H1 (cell line): Measurements from ENCODE around the gene KLHDC7B.

Source experiments
- BCL11A ChIP-seq, 2 experiments: IDR thresholded peaks; one replicate each; pipeline ENCODE4 v1.6.1; 2011; ENCODE audit warnings: low read depth in 2 of 2, low read length in 2 of 2, mild to moderate bottlenecking in 2 of 2
- BRCA1 ChIP-seq: IDR thresholded peaks from 2 replicates; pipeline ENCODE4 v1.6.1; 2012; ENCODE audit warnings: low read depth, low read length, improper control_type of control experiment
- CTCF ChIP-seq, 3 experiments: IDR thresholded peaks; 1 replicate in 2 of 3; 2 replicates in 1 of 3; pipeline versions ENCODE4 v1.5.1 to v1.6.1; 2011; ENCODE audit warnings: low read length in 3 of 3, mild to moderate bottlenecking in 3 of 3, inconsistent platforms in 2 of 3, low read depth in 1 of 3, moderate library complexity in 1 of 3; ENCODE audit not compliant: insufficient read depth in 1 of 3; ENCODE audit errors: control extremely low read depth in 1 of 3
- EGR1 ChIP-seq: IDR thresholded peaks from 2 replicates; pipeline ENCODE4 v1.6.1; 2011; ENCODE audit warnings: low read depth, low read length, borderline replicate concordance
- EZH2 ChIP-seq: fragments of 200-600 bp; sonication (generic); IDR thresholded peaks from 2 replicates; pipeline ENCODE4 v1.7.1; 2012; ENCODE audit warnings: low read depth, mild to moderate bottlenecking, moderate library complexity, low read length, inconsistent platforms; ENCODE audit not compliant: severe bottlenecking
- FOSL1 ChIP-seq: IDR thresholded peaks from 2 replicates; pipeline ENCODE4 v1.6.1; 2011; ENCODE audit warnings: mild to moderate bottlenecking, low read depth, low read length, moderate library complexity; ENCODE audit not compliant: insufficient read depth
- GTF2F1 ChIP-seq: IDR thresholded peaks from 2 replicates; pipeline ENCODE4 v1.6.1; 2012; ENCODE audit warnings: low read depth, low read length, improper control_type of control experiment, borderline replicate concordance
- MAX ChIP-seq: IDR thresholded peaks from 2 replicates; pipeline ENCODE4 v1.6.1; 2012; ENCODE audit warnings: inconsistent platforms
- NRF1 ChIP-seq: IDR thresholded peaks from 2 replicates; pipeline ENCODE4 v1.6.1; 2011; ENCODE audit warnings: mild to moderate bottlenecking, low read depth, low read length, improper control_type of control experiment
- POLR2A ChIP-seq, 2 experiments: IDR thresholded peaks; 1 replicate in 1 of 2; 2 replicates in 1 of 2; pipeline ENCODE4 v1.6.1; 2011; ENCODE audit warnings: low read depth in 2 of 2, low read length in 2 of 2, mild to moderate bottlenecking in 2 of 2; ENCODE audit errors: control extremely low read depth in 1 of 2
- POLR2AphosphoS5 ChIP-seq: IDR thresholded peaks from 2 replicates; pipeline ENCODE4 v1.6.1; 2011; ENCODE audit warnings: low read depth, low read length
- RNF2 ChIP-seq: fragments of 200-900, 300-1000 bp; sonication (generic); IDR thresholded peaks from 2 replicates; pipeline ENCODE4 v1.7.1; 2016; ENCODE audit warnings: borderline replicate concordance, low read depth, mild to moderate bottlenecking, antibody characterized with exemption, low read length; ENCODE audit not compliant: poor library complexity, severe bottlenecking; ENCODE audit errors: missing control alignments
- TAF1 ChIP-seq: IDR thresholded peaks from 2 replicates; pipeline ENCODE4 v1.6.1; 2011; ENCODE audit warnings: mild to moderate bottlenecking, low read depth, low read length
- TF ChIP-seq, protein P1 (sequence below): IDR thresholded peaks from 2 replicates; pipeline ENCODE4 v1.6.1; 2011; ENCODE audit warnings: low read length, improper control_type of control experiment

DNA sequence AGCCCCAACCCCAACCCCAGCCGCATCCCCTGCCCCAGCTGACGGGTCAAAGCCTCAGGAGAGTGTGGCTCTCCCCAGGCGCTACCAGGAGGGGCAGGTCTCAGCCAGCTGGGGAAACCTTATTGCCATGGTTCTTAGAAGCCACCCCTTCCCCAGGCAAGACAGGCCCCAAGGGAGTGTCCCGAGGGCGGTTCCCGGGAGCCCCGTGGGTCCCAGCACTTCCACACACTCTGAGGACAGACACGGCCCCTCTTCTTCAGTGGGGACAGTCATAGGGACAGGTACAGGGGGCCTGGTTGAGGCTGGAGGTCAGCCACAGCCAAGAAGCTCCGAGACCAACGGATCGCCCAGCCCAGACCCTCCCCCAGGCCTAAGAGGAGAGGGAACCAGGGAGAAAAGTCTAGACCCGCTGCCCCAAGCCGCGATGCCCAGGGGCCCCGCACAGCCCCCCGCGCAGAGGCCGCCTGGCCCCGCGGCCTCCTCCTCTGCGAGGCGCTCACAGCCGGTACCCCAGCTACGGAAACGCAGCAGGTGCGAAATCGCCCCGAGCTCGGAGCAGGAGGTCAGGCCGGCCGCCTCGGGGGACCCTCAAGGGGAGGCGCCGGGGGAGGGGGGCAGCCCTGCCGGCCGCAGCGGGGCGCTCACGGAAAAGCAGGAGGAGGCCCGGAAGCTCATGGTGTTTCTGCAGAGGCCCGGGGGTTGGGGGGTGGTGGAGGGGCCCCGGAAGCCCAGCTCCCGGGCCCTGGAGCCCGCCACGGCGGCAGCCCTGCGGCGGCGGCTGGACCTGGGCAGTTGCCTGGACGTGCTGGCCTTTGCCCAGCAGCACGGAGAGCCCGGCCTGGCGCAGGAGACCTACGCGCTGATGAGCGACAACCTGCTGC lies 2.6 kb downstream of the KLHDC7B start:
- TF ChIP-seq POLR2A (IDR thresholded peaks at IDR 0.05; ENCODE audit: control extremely low read depth in 1 of 2, low read depth in 2 of 2, low read length in 2 of 2): no peak
- TF ChIP-seq CTCF (IDR thresholded peaks at IDR 0.05; ENCODE audit: control extremely low read depth in 1 of 3, insufficient read depth in 1 of 3, low read depth in 1 of 3, low read length in 3 of 3): no peak
- TF ChIP-seq, protein P1, sequence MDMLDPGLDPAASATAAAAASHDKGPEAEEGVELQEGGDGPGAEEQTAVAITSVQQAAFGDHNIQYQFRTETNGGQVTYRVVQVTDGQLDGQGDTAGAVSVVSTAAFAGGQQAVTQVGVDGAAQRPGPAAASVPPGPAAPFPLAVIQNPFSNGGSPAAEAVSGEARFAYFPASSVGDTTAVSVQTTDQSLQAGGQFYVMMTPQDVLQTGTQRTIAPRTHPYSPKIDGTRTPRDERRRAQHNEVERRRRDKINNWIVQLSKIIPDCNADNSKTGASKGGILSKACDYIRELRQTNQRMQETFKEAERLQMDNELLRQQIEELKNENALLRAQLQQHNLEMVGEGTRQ: no peak
- no peak for TF ChIP-seq BRCA1
- no peak for TF ChIP-seq EZH2
- no peak for TF ChIP-seq POLR2AphosphoS5
- no peak for TF ChIP-seq RNF2
- TF ChIP-seq FOSL1: no peak
- TF ChIP-seq MAX: no peak
- TF ChIP-seq GTF2F1: no peak
- TF ChIP-seq EGR1: no peak
- TF ChIP-seq NRF1: no peak
- no peak for TF ChIP-seq BCL11A (IDR thresholded peaks at IDR 0.05; ENCODE audit: low read depth in 2 of 2, low read length in 2 of 2)
- no peak for TF ChIP-seq TAF1
